Stomach (tissue), 4 donors: ENCODE measurements around the gene PLS3.

ENCODE experiments used
- CTCF ChIP-seq, 7 experiments: fragments of 450-650 bp in 4 of 7; fragments of 200-600 bp in 3 of 7; sonication (generic) in 3 of 7; IDR thresholded peaks; one replicate each; pipeline ENCODE4 v1.5.1; 2016 to 2019; ENCODE audit warnings: antibody characterized with exemption in 7 of 7, control low read depth in 2 of 7, mild to moderate bottlenecking in 1 of 7
- POLR2A ChIP-seq, 4 donors: fragments of 450-650 bp; IDR thresholded peaks; one replicate each; pipeline ENCODE4 v1.6.1; 2016; ENCODE audit warnings: antibody characterized with exemption in 4 of 4, control low read depth in 2 of 4, mild to moderate bottlenecking in 1 of 4, moderate library complexity in 1 of 4
- POLR2AphosphoS5 ChIP-seq, 3 donors: sonication (generic); formaldehyde crosslinking; IDR thresholded peaks; one replicate each; pipeline ENCODE4 v1.6.1; 2016; ENCODE audit warnings: antibody characterized with exemption in 3 of 3

GRCh38 chrX:115553171-115553570, 7.8 kb upstream of the PLS3 start:
- TF ChIP-seq CTCF (IDR thresholded peaks at IDR 0.05) (no peak), POLR2AphosphoS5 (IDR thresholded peaks at IDR 0.05) (no peak), POLR2A (IDR thresholded peaks at IDR 0.05) (no peak)
